Endodermal cell (in vitro differentiated cells): ENCODE results near the gene TSACC. TPM values are rescaled to one million over a fixed set of nuclear protein-coding genes. Genes with fewer than 3 reads are reported as not detected.

Source experiments
- DNase-seq: peaks from one replicate; pipeline ENCODE4 v3.0.0-alpha.2; 2017
- H3K27ac ChIP-seq: 2 replicates; pipeline ENCODE4 v1.5.1; 2013; ENCODE audit warnings: mild to moderate bottlenecking, low read depth, low read length, moderate library complexity
- H3K27me3 ChIP-seq: 2 replicates; pipeline ENCODE4 v1.6.1; 2013; ENCODE audit warnings: mild to moderate bottlenecking, low read length, moderate library complexity; ENCODE audit not compliant: insufficient read depth, control insufficient read depth, poor library complexity, severe bottlenecking
- H3K36me3 ChIP-seq: 2 replicates; pipeline ENCODE4 v1.7.0; 2013; ENCODE audit warnings: mild to moderate bottlenecking, low read length, moderate library complexity; ENCODE audit not compliant: control insufficient read depth, insufficient read depth
- H3K4me1 ChIP-seq: one replicate; pipeline ENCODE4 v1.7.0; 2013; ENCODE audit warnings: low read length; ENCODE audit not compliant: control insufficient read depth, insufficient read depth
- H3K4me3 ChIP-seq: 2 replicates; pipeline ENCODE4 v1.5.1; 2013; ENCODE audit warnings: mild to moderate bottlenecking, low read length, moderate library complexity
- H3K9ac ChIP-seq: 2 replicates; pipeline ENCODE4 v1.6.1; 2013; ENCODE audit warnings: mild to moderate bottlenecking, low read length, moderate library complexity; ENCODE audit not compliant: poor library complexity, severe bottlenecking; ENCODE audit errors: extremely low read depth
- H3K9me3 ChIP-seq: 2 replicates; pipeline ENCODE4 v1.6.1; 2013; ENCODE audit warnings: mild to moderate bottlenecking, low read length, moderate library complexity; ENCODE audit not compliant: control insufficient read depth
- H3K27ac Mint-ChIP-seq: 2 replicates; pipeline ENCODE4 v1.8.0; 2020; ENCODE audit warnings: mixed read lengths
- H3K27me3 Mint-ChIP-seq: 2 replicates; pipeline ENCODE4 v1.8.0; 2021; ENCODE audit warnings: mild to moderate bottlenecking, mixed read lengths; ENCODE audit not compliant: insufficient read depth
- H3K36me3 Mint-ChIP-seq: 2 replicates; pipeline ENCODE4 v1.8.0; 2020; ENCODE audit warnings: low read depth, mixed read lengths
- H3K4me1 Mint-ChIP-seq: 2 replicates; pipeline ENCODE4 v1.8.0; 2020; ENCODE audit warnings: mixed read lengths
- H3K4me3 Mint-ChIP-seq: 2 replicates; pipeline ENCODE4 v1.8.0; 2020; ENCODE audit warnings: mild to moderate bottlenecking, moderate library complexity, mixed read lengths
- H3K9me3 Mint-ChIP-seq: 2 replicates; pipeline ENCODE4 v1.8.0; 2020; ENCODE audit warnings: mild to moderate bottlenecking, mixed read lengths
- WGBS, 2 experiments: methylation state at CpG; one replicate each; pipeline versions ENCODE4 v1.1.5 to v1.1.7; 2013; ENCODE audit warnings: missing lambda C conversion rate in 2 of 2, mixed read lengths in 1 of 2; ENCODE audit not compliant: insufficient coverage in 1 of 2, insufficient read length in 1 of 2; 5-methylcytosine and 5-hydroxymethylcytosine counted together
- total RNA-seq, 2 donors: library from RNA; stranded (reverse); fragmentation: NEBNext Ultra II Directional in 1 of 2; extraction: Animal tissue kit (Norgen Biotek cat#: 25700) in 1 of 2; gene quantifications; 2 replicates in 1 of 2; 3 replicates in 1 of 2; pipeline ENCODE4 v1.2.1, GENCODE V29; 2021
- TF ChIP-seq, protein P1 (sequence below): fragments of 200-600 bp; sonication (generic); conservative IDR thresholded peaks from 2 replicates; pipeline ENCODE4 v1.5.0; 2021; ENCODE audit warnings: antibody characterized with exemption, mild to moderate bottlenecking

TSACC gene
- total RNA-seq, 2 donors from 2014 or later, result 0.62 to 1.6 TPM

DNA sequence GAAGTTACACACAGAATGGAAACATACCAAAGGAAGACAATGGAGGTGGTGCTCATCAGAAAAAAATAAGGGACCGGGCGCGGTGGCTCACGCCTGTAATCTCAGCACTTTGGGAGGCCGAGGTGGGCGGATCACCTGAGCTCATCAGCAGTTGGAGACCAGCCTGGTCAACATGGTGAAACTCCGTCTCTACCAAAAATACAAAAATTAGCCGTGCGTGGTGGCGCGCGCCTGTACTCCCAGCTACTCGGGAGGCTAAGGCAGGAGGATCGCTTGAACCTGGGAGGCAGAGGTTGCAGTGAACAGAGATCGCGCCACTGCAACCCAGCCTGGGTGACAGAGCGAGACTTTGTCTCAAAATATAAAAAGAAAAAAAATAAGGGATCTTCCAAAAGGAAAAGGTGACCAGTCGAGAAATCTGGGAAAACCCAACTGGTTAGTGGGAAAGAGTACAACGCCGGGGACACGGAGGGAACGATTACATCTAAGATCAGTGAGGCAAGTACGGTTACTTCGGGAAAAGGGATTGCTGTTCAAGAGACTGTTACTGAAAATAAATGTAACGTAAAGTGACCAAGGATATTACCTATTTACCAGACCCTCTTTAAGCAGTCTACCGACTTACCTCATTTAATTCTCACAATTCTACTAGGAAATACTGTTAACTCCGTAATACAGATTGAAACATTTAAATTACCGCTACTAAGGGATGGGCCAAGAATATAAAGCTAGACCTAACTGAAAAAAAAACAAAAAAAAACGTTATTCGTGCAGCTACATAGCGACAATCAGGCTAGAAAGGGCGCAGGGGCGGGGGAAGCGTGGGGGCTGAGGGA lies 1.1 kb upstream of the TSACC start:
- H3K9me3 ChIP-seq, result no peaks in the 10 kb centered on the region
- H3K4me1 ChIP-seq, result peaks cover 2% of the 10 kb centered on the region
- peak overlapping the region; percentile 100 for H3K4me3 Mint-ChIP-seq
- no peaks in the 10 kb centered on the region for H3K9me3 Mint-ChIP-seq
- peak overlapping the region; percentile 100 for H3K4me3 ChIP-seq
- H3K9ac ChIP-seq, result peak overlapping the region; percentile 77
- H3K36me3 ChIP-seq, result peaks cover 39% of the 10 kb centered on the region
- 24 to 39% methylated on average over 21 to 34 of the region's 34 CpGs for WGBS, 2 experiments
- peaks cover 36% of the 10 kb centered on the region for H3K36me3 Mint-ChIP-seq
- no peaks in the 10 kb centered on the region for H3K27me3 ChIP-seq
- TF ChIP-seq, protein P1, sequence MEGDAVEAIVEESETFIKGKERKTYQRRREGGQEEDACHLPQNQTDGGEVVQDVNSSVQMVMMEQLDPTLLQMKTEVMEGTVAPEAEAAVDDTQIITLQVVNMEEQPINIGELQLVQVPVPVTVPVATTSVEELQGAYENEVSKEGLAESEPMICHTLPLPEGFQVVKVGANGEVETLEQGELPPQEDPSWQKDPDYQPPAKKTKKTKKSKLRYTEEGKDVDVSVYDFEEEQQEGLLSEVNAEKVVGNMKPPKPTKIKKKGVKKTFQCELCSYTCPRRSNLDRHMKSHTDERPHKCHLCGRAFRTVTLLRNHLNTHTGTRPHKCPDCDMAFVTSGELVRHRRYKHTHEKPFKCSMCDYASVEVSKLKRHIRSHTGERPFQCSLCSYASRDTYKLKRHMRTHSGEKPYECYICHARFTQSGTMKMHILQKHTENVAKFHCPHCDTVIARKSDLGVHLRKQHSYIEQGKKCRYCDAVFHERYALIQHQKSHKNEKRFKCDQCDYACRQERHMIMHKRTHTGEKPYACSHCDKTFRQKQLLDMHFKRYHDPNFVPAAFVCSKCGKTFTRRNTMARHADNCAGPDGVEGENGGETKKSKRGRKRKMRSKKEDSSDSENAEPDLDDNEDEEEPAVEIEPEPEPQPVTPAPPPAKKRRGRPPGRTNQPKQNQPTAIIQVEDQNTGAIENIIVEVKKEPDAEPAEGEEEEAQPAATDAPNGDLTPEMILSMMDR, result no peak
- peaks cover 14% of the 10 kb centered on the region for H3K4me1 Mint-ChIP-seq
- no peak overlapping the region for H3K27ac ChIP-seq
- peak overlapping the region; percentile 96 for H3K27ac Mint-ChIP-seq
- DNase-seq, result no peak
- H3K27me3 Mint-ChIP-seq, result no peaks in the 10 kb centered on the region

DNA sequence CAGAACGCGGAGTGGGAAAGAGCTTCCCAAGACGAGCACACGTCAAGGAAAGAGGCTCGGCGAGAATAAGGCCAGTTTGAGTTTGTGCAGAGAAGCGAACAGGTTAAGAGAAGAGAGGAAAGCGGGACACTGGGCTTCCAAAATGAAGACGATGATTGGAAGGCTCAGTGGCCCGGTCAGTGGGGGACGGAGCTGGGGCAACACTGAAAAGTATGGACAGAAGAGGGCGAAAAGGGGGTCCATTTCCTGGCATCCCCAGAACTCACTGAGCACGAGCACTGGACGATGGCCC lies 492 bp upstream of the TSACC start:
- WGBS, 2 experiments, result 0 to 1% methylated on average over 8 to 14 of the region's 14 CpGs
- peaks cover 34% of the 10 kb centered on the region for H3K36me3 ChIP-seq
- Mint-ChIP-seq H3K27me3 (no peaks in the 10 kb centered on the region), H3K4me1 (peaks cover 14% of the 10 kb centered on the region), H3K4me3 (peak overlapping the region; percentile 100), H3K27ac (peak overlapping the region; percentile 96), H3K9me3 (no peaks in the 10 kb centered on the region), H3K36me3 (peaks cover 31% of the 10 kb centered on the region)
- no peaks in the 10 kb centered on the region for H3K9me3 ChIP-seq
- H3K4me1 ChIP-seq, result peaks cover 2% of the 10 kb centered on the region
- DNase-seq, result no peak
- H3K4me3 ChIP-seq, result peak overlapping the region; percentile 100
- no peaks in the 10 kb centered on the region for H3K27me3 ChIP-seq
- peak overlapping the region; percentile 42 for H3K27ac ChIP-seq
- TF ChIP-seq, protein P1, result no peak
- H3K9ac ChIP-seq, result peak overlapping the region; percentile 77

- Mint-ChIP-seq H3K36me3 (no peaks in the 10 kb centered on the region), H3K27ac (no peak overlapping the region), H3K27me3 (no peaks in the 10 kb centered on the region), H3K9me3 (no peaks in the 10 kb centered on the region), H3K4me1 (peaks cover 15% of the 10 kb centered on the region), H3K4me3 (no peak overlapping the region)
- Histone ChIP-seq H3K36me3 (no peaks in the 10 kb centered on the region), H3K27ac (no peak overlapping the region), H3K4me1 (peaks cover 4% of the 10 kb centered on the region), H3K27me3 (no peaks in the 10 kb centered on the region), H3K4me3 (no peak overlapping the region), H3K9ac (no peak overlapping the region), H3K9me3 (no peaks in the 10 kb centered on the region)
- TF ChIP-seq, protein P1, result no peak
- no peak for DNase-seq
- WGBS, 2 experiments, result 100% methylated on average over 1 of the region's 1 CpG; no CpG with 5 or more reads in 1 of the 2 experiments
These were observed 4.0 kb downstream of the TSACC start for GRCh38 chr1:156342166-156342955.
